Testis (tissue), 3 donors: Measurements from ENCODE around the gene CFAP300. TPM values are rescaled to one million over a fixed set of nuclear protein-coding genes. Genes with fewer than 3 reads are reported as not detected.
A peak's percentile ranks its signal among the peaks of the same experiment; 100 is the strongest.

ENCODE experiments used
- DNase-seq: peaks from one replicate; pipeline ENCODE4 v3.0.0-alpha.2; 2019
- H3K27ac ChIP-seq, 2 donors: fragments of 200-600 bp; sonication (generic); one replicate each; pipeline ENCODE4 v1.5.1; 2019
- H3K27me3 ChIP-seq: fragments of 200-600 bp; sonication (generic); one replicate; pipeline ENCODE4 v1.5.1; 2019
- H3K36me3 ChIP-seq: fragments of 200-600 bp; sonication (generic); one replicate; pipeline ENCODE4 v1.5.1; 2017; ENCODE audit warnings: low read depth; ENCODE audit errors: missing control alignments
- H3K4me1 ChIP-seq: fragments of 200-600 bp; sonication (generic); one replicate; pipeline ENCODE4 v1.5.1; 2019
- H3K4me3 ChIP-seq, 2 donors: fragments of 200-600 bp; sonication (generic); one replicate each; pipeline ENCODE4 v1.5.1; 2017 to 2019
- H3K9me3 ChIP-seq: fragments of 200-600 bp; sonication (generic); one replicate; pipeline ENCODE4 v1.5.1; 2017
- POLR2A ChIP-seq: fragments of 450-650 bp; IDR thresholded peaks from one replicate; pipeline ENCODE4 v1.6.1; 2017; ENCODE audit warnings: antibody characterized with exemption, mild to moderate bottlenecking, moderate library complexity
- WGBS, 2 donors: methylation state at CpG; one replicate each; pipeline ENCODE4 v1.1.5; 2018; 5-methylcytosine and 5-hydroxymethylcytosine counted together
- intact Hi-C: fragments of 100-400 bp; cut with DNase I; formaldehyde crosslinking; loops from one replicate; pipeline ENCODE4 v1.15.1; 2023; ENCODE audit warnings: low total_unique reads
- polyA plus RNA-seq: library from polyadenylated mRNA; stranded (reverse); fragments of 350-450 nt; fragmentation: Illumina TruSeq; extraction: RNeasy Lipid Tissue Mini Kit (QIAGEN cat#74804); gene quantifications from one replicate; pipeline ENCODE4 v1.2.3, GENCODE V29; 2014; ENCODE audit warnings: low read depth, low replicate concordance; ENCODE audit not compliant: insufficient read depth
- total RNA-seq, 2 donors: library from RNA; depleted of rRNA; stranded (reverse); fragments of >200 nt; gene quantifications; one replicate each; pipeline ENCODE4 v1.2.3, GENCODE V29; 2016
- TF ChIP-seq, protein P1 (sequence below), 3 experiments: fragments of 450-650 bp in 2 of 3; fragments of 200-600 bp in 1 of 3; sonication (generic) in 1 of 3; IDR thresholded peaks; one replicate each; pipeline ENCODE4 v1.5.1; 2016 to 2019; ENCODE audit warnings: antibody characterized with exemption in 3 of 3, mild to moderate bottlenecking in 2 of 3, moderate library complexity in 1 of 3

Gene CFAP300
- total and polyA plus RNA-seq, 3 donors from 2014 or later = 15.1 to 98.0 (median 28.9) TPM

- peaks cover 41% of the 10 kb centered on the region for H3K4me1 ChIP-seq
- H3K27me3 ChIP-seq = no peaks in the 10 kb centered on the region
- TF ChIP-seq POLR2A = no peak
- TF ChIP-seq, protein P1, sequence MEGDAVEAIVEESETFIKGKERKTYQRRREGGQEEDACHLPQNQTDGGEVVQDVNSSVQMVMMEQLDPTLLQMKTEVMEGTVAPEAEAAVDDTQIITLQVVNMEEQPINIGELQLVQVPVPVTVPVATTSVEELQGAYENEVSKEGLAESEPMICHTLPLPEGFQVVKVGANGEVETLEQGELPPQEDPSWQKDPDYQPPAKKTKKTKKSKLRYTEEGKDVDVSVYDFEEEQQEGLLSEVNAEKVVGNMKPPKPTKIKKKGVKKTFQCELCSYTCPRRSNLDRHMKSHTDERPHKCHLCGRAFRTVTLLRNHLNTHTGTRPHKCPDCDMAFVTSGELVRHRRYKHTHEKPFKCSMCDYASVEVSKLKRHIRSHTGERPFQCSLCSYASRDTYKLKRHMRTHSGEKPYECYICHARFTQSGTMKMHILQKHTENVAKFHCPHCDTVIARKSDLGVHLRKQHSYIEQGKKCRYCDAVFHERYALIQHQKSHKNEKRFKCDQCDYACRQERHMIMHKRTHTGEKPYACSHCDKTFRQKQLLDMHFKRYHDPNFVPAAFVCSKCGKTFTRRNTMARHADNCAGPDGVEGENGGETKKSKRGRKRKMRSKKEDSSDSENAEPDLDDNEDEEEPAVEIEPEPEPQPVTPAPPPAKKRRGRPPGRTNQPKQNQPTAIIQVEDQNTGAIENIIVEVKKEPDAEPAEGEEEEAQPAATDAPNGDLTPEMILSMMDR (IDR thresholded peaks at IDR 0.05) = no peak
- WGBS, 2 donors = 46 to 53% methylated on average over 4 of the region's 4 CpGs
- H3K9me3 ChIP-seq = no peaks in the 10 kb centered on the region
- no peaks in the 10 kb centered on the region for H3K36me3 ChIP-seq
- intact Hi-C loops = no loop called here
- peak; percentile 23 for DNase-seq
- peak overlapping the region in 1 of 2 donors; percentile 47 for H3K27ac ChIP-seq
- H3K4me3 ChIP-seq = no peak overlapping the region
Observed at GRCh38 chr11:102114032-102114431, 66.8 kb downstream of the CFAP300 start.

DNA sequence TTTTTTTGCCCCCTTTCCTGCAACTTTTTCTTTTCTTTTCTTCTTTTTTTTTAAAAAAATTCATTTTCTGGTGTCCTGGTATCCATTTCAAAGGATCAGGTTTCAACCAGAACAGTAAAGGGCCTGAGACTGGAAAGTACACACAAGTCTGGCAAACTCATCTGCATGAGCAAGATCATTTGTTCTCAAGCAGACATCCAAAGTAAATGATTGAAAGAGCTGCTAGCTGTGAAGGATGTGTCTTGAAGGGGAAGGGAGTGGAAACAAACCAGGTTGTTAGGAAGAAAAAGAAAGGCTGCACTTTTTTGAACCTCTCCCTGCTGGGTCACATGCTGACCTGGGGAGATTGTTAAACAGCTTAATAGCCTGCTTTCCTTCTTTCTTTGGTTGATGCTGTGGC lies 68.3 kb downstream of the CFAP300 start:
- no peaks in the 10 kb centered on the region for H3K36me3 ChIP-seq
- H3K27ac ChIP-seq = peak overlapping the region; percentile 4 to 62
- no peak for DNase-seq
- peaks cover 38% of the 10 kb centered on the region for H3K4me1 ChIP-seq
- TF ChIP-seq, protein P1 (IDR thresholded peaks at IDR 0.05) = no peak
- TF ChIP-seq POLR2A = no peak
- no peaks in the 10 kb centered on the region for H3K9me3 ChIP-seq
- no peak overlapping the region for H3K4me3 ChIP-seq
- no peaks in the 10 kb centered on the region for H3K27me3 ChIP-seq
- intact Hi-C loops = no loop called here

- Histone ChIP-seq H3K9me3 (no peaks in the 10 kb centered on the region), H3K4me1 (peaks cover 38% of the 10 kb centered on the region), H3K27ac (peak overlapping the region; percentile 4 to 62), H3K4me3 (no peak overlapping the region), H3K36me3 (no peaks in the 10 kb centered on the region), H3K27me3 (no peaks in the 10 kb centered on the region)
- WGBS, 2 donors = 55 to 59% methylated on average over 2 of the region's 2 CpGs
- intact Hi-C loops = no loop called here
- DNase-seq = no peak
- TF ChIP-seq, protein P1 (IDR thresholded peaks at IDR 0.05) = no peak
- TF ChIP-seq POLR2A = no peak
Observed at GRCh38 chr11:102116453-102117205, 69.4 kb downstream of the CFAP300 start.

DNA sequence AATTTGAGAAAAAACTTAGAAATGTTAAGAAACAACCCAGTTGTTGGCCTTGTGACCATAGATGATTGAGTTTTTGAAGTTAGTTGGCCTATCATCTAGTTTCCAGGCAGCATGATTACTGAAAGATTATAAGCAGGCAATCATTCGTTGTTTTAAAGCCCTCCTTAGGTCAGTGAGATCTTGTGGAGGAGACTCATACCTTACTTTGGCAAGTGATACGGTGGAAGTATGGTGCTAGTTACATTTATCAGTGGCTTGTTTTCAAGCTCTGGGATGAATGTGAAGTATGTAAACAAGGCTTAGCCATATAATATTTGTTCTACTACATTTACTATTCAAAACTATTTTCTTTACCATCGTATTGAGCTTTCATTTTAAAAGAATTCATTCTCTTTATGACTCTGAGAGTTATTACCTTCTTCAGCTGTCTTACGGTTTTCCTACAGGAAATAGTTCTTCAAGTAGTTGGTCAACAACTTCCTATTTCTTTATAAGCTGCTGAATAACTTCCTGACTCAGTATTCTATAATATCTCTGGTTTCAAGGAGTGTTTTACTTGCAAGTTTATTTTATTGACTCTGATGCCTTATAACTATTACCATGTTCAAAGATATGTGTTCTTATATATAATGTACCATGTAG lies 70.4 kb downstream of the CFAP300 start:
- no peaks in the 10 kb centered on the region for H3K36me3 ChIP-seq
- TF ChIP-seq, protein P1 (IDR thresholded peaks at IDR 0.05) = no peak
- no peak for TF ChIP-seq POLR2A
- no peaks in the 10 kb centered on the region for H3K9me3 ChIP-seq
- intact Hi-C loops = no loop called here
- H3K27ac ChIP-seq = no peak overlapping the region
- WGBS, 2 donors = 52 to 67% methylated on average over 4 of the region's 4 CpGs
- DNase-seq = no peak
- H3K4me1 ChIP-seq = peaks cover 38% of the 10 kb centered on the region
- no peaks in the 10 kb centered on the region for H3K27me3 ChIP-seq
- no peak overlapping the region for H3K4me3 ChIP-seq
